DMS114 treated with DMSO at 0.1 percent for 48 hours (cell line): ENCODE results near the gene GPR137B.
"Not testable (repeated sequence)": the region's sequence is repeated elsewhere in the genome, so short reads cannot be mapped to it uniquely, and the experiment has no call there.

Experiments
- DNase-seq: peaks from one replicate; lab custom pipeline; 2025; ENCODE audit not compliant: unreplicated experiment; lab: John Stamatoyannopoulos, UW

GPR137B gene

DNA sequence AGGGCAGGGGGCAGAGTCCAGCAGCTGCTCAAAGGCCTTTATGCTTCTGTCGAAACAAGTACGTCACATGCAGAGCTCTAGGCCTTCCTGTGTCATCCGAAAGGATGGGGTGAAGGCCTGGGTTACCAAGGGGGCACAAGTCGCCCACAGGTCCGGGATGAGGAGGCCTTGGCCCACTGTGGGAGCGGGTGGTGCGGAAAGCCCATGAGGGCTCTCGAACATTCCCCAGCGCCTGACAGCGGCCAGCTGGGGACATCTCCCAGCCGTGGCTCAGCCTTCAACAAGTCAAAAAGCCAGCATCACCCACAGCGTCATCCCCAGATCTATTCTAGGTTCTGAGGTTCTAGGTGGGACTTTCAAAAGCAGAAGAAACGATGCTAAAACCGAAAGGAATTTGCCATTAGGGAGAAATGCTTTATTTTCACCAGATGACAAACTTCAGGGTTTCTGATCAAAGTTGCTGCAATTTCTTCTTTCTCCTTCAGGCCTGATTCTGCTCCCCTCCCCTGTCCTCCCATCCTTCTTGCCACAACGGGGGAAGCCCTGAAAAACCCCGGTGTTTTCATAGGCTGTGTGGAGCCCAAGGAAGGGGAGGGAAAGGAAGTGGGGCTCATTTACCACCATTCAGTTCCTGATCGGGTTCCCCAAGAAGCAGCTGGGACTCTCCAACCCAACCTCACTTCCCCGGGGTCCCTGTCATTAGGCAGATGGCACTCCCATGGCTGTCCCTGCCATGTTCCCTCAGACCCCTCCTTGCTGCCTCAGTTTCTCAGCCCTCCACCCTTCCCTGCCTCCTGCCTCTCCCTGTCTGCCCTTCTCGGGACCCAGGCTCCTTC is 17.6 kb downstream of the GPR137B start:
- no peak for DNase-seq

DNA sequence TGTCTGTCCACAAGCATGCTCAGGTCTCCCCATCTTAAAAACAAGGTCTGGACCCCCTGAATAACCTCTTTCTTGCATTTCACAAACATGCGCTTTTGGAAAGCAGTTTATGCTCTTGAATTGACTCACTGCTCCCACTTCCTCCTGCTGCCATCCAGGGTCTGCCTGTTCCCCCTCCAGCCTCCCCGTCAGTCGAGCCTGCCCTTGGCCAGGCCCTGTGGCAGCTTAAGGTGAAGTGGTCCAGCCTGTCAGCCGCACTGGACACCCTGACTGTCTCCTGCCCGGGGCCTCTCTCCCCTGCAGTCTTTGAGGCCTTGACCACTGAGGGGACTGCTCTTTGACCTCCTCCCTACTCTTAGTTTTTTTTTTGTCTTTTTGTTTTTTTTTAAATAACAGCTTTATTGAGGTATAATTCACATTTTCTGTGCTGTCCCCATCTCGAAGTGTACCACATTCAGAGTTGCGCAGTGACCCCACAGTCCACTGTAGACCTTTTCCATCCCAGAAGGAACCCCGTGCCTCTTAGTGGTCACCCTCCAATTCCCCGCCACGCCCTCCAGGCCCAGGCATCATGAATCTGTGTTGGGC is 18.3 kb downstream of the GPR137B start:
- DNase-seq = no peak

DNA sequence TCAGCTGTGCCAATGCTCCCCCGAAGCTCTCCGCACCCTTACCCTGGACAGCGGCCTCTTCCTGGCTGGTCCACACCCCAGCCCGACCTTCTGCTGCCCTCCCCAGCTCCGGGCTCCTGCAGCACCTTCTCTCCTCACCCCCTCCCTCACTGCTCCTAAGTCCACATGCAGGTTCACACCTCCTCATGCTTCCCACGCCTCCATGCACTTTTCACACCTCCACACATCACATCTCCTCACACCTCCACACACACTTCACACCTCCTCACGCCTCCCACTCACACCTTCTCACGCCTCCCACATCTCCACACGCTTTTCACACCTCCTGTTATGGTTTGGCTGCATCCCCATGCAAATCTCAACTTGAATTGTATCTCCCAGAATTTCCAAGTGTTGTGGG is 18.9 kb downstream of the GPR137B start:
- DNase-seq = no peak

DNA sequence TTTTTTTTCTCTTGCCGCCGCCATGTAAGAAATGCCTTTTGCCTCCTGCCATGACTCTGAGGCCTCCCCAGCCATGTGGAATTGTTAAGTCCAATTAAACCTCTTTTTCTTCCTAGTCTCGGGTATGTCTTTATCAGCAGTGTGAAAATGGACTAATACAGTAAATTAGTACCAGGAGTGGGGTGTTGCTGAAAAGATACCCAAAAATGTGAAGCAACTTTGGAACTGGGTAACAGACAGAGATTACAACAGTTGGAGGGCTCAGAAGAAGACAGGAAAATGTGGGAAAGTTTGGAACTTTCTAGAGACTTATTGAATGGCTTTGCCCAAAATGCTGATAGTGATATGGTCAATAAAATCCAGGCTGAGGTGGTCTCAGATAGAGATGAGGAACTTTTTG is 19.4 kb downstream of the GPR137B start:
- not testable (repeated sequence) for DNase-seq

DNA sequence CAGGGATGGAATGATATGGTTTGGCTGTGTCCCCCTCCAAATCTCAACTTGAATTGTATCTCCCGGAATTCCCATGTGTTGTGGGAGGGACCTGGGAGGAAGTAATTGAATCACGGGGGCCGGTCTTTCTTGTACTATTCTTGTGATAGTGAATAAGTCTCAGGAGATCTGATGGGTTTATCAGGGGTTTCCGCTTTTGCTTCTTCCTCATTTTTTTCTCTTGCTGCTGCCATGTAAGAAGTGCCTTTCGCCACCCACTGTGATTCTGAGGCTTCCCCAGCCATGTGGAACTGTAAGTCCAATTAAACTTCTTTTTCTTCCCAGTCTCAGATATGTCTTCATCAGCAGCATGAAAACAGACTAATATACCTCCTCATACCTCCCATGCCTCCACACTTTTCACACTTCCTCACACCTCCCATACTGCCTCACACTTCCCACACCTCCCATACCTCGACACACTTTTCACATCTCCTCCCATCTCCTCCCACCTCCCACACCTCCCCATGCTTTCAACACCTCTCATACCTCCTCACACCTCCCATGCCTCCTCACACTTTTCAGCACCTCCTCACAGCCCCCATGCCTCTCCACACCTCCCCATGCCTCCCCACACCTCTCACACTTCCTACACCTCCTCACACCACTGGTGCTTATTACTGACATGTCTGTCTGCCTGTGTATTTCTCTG is 21.3 kb downstream of the GPR137B start:
- DNase-seq = no peak

DNA sequence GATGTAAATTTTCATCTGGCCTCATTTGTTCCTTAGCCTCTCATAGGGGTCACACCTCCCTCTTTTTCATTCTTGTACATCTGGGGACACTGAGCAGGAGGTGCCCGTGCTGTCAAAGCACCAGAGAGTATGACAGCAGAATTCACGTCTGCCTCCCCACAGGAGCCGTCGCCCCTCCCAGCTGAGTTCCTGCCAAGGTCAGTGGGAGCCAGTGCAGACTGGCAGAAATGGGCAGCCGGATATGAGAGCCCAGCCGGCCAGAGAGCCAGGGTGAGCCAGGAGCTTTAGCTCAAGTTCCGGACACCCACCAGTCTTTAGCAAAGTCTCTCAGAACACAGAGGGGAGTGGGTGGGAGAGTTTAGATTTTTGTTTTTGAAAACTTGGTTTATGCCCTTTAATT is 21.9 kb downstream of the GPR137B start:
- no peak for DNase-seq

DNA sequence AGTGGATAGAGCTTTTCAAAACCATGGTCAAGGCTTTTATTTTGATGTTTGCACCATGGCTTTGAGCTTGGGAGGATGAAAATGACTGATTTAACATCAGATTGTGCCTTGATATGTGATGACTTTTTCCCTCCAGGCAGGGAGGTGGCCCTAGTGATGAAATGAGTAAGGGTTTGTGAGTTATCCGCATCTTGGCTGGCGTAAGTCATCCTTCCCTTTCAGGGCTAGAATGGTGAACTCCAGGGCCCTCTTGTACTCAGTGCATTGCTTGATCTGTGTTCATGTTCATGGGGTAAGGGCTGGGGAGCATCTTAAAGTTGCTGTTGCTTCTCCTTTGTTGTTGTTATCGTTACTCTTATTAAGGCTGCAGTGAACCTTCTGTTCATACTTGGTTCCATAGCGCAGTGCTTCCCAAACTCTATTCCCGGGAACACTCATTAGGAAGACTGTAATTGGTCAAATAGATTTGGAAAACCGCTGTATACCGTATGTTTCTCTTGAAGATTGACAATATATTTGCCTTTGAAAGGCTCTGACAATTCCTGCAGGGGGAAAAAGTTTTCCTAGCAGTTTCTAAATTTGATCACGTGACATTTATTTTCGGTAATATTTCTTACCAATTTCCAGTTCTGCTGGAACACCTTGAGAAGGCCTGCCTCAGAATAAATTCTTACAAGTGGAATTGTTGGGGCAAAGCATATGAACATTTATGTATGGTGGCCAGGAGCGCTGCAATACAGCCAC is 23.1 kb downstream of the GPR137B start:
- DNase-seq = no peak

DNA sequence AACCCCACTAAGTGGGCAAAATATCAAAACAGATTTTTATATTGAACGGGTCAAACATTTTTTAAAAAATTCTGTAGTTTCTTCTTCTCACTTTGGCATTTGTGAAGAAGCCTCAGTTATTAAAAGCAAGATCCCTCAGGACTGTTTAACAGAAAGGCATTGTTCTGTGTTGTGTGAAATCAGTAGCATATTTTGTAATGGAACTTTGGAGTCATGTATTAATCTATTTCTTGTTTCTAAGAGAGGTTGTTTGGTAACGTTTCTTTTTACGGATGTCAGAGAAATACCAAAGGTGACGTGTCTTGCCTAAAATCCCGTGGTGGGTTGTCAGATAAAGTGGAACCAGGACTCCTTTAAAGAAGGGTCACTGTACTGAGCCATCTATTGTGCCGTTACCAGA is 23.7 kb downstream of the GPR137B start:
- no peak for DNase-seq

DNA sequence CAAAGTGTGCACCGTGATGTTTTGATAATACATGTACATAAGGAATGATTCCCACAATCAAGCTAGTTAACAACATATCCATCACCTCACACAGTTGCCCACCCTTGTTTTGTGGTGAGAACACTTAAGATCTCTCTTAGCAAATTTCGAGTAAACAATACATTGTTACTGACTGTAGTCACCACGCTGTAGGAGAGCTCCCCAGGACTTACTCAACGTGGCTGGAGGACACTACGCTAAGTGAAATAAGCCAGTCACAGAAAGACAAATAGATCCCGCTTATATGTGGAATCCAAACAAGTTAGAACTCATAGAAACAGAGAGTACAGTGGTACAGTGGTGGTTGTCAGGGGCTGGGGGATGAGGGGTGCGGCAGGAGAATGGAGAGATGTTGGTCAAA is 24.8 kb downstream of the GPR137B start:
- no peak for DNase-seq

DNA sequence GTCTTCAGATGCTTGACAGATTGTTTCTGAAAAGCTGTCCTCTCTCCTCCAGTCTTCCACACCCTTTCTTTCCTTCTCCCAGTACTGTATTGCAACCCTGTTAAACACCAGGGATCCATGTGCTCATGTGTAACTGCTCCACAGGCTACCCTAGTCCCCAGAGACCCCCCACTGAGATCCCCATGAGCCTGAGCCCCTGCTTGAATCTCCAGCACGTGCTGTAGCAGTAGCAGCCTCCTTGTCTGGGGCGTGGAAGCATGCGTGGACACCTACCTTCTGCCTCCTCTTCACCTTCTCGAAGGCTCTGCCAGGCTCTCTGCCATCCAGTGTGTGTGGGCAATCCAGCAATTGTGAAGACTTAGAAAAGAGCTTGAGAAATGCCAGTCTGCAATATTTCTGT is 25.2 kb downstream of the GPR137B start:
- no peak for DNase-seq

DNA sequence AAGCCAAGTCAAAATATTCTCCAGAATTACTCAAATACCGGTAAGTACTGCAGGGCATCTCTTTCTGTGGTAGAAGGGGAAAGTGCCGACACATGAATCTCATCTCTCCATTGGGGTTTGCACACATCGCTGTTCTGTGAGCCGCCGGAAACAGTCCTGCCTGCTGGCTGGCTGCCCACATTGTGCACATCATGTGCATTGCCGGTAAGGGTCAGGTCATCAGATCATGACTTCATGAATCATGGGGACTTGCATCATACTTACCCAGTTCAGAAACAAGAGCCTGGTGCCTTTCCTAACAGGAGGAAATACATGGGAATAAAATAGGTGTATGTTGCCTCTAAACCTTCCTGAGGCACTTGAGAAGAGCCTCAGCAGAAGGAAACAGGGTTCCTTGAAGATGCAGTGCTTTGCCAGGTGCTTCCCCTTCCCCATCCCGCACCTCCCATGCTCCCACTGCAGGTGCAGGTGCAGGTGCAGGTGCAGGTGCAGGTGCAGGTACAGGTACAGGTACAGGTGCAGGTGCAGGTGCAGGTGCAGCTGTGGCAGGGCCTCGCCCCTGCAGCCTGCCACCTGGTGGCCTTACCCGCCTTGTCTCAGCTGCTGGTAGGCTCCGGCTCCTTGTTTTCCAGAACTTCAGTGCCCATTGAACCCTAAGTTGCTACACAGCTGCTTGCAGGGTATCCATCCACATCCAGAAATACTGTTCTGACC is 26.5 kb downstream of the GPR137B start:
- no peak for DNase-seq

DNA sequence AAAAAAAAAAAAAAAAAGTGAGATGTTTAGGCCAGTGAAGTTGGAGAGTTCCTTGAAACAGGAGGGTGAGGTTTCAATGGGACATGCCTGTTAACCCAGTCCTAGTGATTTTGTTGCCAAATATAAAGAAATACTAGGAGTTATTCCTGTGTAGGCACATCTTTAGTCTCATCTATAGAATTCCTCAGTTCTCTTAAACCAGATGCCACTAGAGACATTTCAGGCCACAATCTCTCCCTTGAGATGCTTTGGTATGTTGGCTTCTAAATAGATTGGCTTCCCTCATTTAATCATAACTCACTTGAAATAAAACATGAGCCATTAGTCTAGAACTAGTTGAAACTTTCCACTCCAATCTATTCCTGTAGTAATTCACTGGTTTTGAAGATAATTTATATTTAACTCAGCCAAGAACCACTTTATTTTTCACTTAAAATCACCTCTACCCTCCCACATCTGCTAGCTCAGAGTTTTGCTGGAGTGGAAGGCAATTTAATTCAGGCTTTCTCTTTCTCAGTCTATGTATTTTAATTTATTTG is 29.8 kb downstream of the GPR137B start:
- no peak for DNase-seq

DNA sequence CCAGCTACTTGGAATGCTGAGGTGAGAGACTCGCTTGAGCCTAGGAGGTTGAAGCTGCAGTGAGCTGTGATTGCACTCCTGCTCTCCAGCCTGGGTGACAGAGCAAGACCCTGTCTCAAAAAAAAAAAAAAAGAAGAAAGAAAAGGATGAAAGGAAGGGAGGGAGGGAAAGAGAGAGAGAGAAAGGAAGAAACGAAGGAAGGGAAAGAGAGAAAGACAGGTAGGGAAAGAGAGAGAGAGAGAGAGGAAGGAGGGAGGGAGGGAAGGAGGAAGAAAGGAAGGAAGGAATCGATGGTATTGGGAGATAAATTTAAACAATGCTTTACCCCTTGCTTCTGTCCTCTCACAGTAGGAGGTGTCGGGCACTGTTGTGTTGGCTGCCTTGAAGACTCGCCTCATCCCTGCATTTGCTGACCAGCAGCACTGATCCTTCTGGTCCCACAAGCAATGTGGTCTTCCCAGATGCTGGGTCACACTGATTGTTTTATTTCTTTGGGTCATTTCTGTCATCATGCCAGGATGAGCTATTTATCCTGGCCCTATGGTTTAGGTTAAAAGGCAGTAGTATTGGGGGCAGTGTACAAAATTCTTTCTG is 30.9 kb downstream of the GPR137B start:
- no peak for DNase-seq

DNA sequence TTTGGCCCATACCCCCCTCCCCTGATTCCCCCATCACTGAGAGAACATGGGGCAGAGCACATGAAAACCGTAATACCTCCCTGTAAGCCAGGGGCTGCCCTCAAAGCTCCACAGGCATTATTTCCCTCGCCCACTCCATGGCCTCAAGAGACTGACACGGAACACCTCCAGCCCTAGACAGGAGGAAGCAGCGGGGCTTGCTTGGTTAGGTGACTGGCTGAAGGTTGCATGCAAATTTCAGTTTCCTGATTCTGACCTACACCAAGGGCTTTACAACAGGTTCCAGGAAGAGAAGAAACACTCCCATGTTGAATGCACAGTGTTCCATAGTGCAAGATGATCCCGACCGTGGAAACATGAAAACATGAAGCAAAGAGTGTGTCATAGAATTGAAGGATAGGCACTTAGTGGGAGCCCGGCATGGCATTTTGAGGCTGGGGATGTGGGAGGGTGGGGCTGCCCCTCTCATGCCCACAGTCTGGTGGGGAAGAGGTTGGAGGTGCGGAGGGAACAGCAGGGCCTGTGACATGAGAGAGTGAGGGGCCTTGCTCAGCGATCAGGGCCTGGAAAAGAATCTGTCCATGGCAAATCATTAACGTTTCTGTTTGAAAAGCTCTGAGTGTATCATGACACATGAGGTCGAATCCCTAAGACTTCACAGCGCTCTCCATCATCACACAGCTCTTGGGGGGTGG is 33.5 kb downstream of the GPR137B start:
- DNase-seq = no peak

DNA sequence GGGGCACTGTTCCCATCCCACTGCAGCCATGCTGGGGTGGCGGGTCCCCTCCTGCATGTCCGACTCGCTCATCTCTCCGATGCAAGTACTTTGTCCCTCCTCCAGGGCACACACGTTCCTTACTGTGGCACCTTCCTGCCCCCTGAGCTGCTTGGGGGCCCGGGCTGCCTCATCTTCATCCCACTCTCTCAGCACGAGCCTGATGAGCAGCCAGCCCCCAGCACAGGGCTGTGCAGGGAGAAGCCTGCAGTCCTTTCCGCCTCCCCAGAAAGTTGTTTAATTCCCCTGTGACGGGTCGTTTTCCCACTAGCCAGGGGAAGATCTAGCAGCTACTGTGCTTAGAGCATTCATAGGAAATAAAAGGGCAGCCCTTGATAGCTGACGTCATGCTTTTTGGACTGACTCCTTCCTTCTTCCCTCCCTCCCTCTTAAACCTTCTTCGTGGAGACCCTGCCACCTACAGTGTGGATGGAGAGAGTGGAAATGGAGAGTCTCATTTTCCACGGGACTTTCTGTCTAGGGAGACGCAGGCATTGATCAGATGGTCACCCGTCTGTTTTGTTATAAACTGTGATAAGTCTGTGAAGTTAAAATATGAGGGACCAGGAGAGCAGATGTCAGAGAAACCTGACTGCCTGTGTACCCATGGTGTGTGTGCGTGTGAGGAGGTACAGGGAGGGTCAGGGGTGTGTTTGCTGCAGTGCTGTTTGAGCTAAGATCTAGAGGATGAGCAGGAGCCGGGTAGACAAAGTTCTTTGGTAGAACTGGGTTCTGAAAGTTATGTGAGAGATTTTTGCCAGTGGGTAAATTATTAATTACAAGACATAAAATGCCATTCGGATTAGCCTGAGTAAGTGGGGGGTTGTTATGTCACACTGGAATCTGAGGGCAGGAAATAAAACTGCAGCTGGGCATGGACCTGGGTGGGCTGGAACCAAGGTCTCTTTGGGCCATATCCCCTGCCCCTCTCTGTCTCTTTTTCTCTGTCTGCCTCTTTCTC is 34.3 kb downstream of the GPR137B start:
- no peak for DNase-seq

DNA sequence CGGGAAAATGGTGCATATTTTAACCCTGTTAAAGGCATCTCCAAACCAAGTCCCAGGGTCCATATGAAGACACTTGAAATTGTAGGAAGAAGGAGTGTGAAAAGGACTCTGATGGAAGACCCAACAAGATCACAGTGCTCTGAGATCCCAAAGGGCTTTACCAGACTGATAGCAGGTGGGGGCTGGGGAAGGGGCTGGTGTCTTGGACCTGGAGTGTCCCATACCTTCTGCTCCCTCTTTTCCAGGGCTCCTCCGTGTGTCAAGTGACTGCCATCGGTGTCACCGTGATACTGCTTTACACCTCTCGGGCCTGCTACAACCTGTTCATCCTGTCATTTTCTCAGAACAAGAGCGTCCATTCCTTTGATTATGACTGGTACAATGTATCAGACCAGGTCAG is 37.3 kb downstream of the GPR137B start:
- no peak for DNase-seq

DNA sequence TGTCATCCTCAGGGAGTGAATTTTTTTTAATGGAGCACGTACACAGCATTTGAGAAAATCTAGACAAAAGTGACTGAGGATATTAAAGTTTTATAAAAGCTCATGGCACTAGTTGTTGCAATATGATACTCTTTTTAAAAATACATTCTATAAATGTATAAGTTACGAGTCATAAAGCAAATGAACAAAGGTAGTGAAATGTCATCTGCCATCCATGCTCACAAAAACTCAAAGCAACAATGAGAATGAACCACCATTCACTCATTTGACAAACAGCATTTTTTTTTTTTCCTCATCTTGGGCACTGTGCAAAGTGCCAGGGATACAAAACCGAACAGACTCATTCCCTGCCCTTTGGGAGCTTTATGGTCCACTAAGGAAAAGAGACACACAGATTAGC is 38.7 kb downstream of the GPR137B start:
- no peak for DNase-seq

DNA sequence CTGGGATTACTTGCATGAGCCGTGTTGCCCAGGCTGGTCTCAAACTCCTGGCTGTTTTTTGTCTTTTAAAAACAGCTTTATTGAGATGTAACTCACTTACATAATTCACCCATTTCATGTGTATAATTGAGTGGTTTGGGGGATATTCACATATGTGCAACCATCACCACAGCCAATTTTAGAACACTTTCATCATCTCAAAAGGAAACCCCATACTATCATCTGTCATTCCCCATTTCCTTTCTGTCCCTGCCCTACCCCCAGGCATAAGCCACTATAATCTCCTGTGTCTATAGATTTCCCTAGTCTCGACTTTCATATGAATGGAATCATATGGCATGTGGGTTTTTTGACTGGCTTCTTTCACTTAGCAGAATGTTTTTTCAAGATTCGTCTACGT is 43.3 kb downstream of the GPR137B start:
- DNase-seq = no peak
